ENCODE data around the gene GRAP2.

Gene GRAP2

GRCh38 chr22:39997421-39997820 lies 96.5 kb downstream of the GRAP2 start:
- no peak for DNase-seq

- peak; percentile 16 for DNase-seq
These were observed 97.2 kb downstream of the GRAP2 start for GRCh38 chr22:39997939-39998726.

- no peak for DNase-seq
These were observed 98.4 kb downstream of the GRAP2 start for GRCh38 chr22:39999144-39999757.

- DNase-seq = no peak
These were observed 99.3 kb downstream of the GRAP2 start for GRCh38 chr22:40000171-40000570.

DNA sequence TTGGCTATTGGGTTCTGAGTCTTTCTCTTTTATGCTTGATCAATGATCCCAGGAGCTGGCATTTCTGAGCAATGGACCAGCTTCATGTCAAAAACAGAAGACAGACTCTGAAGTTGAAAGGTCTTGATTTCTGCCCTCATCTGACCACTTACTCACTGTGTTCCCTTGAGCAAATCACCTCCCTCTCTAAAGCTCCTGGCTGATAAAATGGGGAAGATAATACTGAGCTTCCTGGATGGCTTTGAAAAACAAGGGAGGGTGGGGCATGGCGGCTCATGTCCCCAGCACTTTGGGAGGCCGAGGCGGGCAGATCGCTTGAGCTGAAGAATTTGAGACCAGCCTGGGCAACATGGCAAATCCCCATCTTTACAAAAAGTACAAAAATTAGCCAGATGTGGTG lies 100.2 kb downstream of the GRAP2 start:
- no peak for DNase-seq

DNA sequence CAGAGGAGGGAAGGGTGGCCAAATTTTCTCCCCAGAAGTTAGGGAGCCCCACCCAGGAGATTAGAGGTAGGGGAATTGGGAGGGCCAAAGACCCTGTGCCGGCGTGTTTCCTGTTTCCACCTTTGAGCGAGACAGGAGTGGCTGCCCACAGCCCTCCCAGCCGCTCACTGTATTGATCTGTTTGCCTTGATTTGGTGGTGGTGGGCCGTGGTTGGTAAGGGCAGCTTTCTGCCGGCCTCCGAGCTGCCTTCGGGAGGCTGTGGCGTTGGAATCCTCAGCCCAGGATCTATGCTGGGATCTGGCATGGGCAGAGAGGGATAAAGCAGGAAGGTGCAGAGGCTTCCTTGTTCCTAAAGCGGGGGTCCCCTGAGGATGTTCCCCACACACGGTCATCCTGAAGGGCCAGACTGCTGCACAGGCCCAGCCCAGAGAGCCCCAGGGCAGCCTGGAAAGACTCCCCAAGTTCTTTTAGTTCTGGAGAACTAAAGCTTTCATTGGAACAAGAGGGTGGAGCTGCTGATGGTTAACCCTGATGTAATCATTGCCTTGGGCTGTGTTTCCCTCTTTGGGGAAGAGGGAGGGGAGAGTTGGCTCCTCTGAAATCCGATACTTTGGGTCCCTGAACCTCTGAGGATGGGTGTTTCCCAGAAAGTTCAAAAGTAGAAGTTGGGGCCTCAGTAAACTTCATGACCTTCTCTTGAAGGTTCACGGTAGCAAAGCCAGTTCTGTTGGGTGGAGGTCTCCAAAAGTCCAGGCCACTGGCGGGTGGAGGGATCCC lies 101.1 kb downstream of the GRAP2 start:
- DNase-seq = no peak

DNA sequence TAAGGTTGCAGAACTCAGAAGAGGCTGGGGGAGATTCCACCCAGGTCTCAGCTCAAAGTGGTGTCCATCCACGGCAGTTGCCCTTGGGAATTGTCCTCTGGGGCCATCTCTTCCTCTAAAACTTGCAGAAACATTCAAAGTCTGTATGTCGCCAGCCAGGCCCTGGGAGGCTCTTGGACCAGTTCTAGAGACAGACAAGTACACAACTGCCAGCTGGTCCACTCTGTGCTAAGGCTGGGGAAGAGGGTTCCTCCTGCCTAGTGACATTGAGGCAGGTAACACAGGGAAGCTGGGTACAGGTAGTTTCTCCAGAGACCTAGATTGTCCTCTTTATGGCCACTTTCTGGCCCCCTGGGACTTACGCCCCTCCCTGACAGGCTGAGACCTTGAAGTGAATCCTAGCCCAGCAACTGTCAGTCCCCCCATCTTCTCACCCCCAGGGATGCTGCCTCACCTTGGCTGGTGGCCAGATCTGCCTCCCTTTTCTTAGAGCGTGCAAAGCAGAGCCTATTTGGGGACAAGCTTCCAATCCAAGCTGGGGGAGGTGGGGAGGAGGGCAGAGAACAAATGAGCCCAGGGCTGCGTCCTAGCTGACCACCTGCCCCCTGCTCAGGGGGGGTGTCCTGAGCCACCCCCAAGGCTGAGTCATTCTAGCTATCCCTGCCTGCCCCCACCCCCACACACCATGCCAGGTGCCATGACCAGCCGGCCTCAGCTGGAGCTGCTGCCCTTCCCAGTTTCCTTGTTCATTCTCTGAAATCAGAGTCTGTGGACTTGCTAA lies 102.2 kb downstream of the GRAP2 start:
- DNase-seq = no peak

DNA sequence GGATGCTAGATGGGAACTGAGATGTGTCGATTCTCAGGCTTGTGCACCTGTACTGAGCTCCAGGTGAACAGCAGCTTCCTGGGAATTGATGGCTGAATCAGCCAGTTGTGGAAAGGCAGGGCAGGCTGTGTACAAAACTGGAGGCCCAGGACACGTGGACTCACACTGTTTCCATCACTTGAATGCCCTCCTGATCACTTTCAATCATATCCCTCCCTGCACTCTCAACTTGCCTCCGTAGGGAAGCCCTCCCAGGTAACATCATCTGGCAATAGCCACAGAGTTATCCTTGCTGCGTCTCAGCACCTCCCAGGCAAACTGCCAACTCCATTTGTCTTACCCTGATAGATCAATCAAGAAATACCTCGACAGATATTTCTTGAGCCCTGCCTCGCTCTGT lies 104.0 kb downstream of the GRAP2 start:
- no peak for DNase-seq

GRCh38 chr22:40006641-40007040 lies 105.8 kb downstream of the GRAP2 start:
- no peak for DNase-seq

DNA sequence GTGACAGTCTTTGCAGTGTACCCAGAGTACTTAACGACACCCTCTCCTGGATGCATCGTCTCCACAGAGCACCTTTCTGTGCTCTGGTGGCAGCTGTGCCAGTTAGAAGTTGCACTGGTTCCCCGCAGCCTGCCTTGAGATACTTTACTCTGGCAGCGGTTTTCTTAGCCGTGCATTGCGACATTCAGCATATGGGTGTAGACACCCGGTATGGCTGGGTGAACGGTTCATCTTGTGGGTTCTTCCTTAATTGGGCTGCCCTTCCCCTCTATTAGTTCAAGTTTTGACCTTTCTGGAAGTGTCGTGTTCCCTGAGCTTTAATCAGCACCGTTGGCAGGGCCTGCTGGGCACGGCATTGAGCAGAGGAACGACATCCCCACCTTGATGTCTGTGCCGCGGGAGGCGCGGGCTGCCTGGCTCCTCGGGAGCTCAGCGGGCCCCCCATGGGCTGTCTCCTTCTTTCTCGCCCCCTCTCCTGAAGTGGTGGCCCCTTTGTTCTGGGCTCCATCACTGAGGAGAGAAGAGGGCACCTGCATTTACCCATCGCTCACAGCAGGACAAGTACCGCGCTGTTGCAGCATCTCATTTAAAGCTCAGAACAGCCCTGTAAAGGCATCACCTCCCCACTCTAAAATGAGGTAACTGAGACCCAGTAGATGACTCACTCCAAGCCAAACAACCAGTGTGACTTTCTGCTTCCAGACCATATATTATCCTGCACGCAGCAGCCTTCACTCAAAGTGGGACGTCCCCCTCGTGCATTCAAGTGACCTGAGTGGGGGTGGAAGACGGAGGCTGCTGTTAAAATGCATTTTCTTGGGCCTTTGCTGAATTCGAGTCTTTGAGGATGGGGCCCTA lies 107.2 kb downstream of the GRAP2 start:
- DNase-seq = no peak

GRCh38 chr22:40008726-40009291 lies 107.9 kb downstream of the GRAP2 start:
- DNase-seq = no peak

DNA sequence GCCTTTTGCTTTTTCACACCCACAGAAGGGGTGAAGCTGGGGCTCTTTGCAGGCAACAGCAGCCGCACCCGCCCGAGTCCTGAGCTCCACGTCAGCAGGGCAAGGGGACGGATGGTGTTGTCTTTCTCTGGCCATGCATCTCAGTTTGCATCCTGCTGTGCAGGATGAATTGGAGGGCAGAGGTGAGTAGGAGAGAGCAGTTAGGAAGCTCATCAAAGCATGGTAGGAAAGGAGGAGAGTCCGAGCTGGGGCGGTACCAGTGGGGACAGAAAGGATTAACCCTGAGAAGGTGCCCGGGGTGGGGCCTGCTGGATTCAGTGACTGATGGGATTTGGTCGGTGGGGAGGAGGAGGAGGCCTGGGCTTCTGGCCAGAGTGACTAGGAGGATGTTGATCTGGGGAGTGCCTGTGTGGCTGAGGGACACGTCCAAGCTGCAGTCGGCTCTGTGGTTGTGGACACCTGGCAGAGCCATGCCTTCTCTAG lies 108.4 kb downstream of the GRAP2 start:
- DNase-seq = peak; percentile 35

- DNase-seq = no peak
These were observed 109.2 kb downstream of the GRAP2 start for GRCh38 chr22:40009951-40010671.

DNA sequence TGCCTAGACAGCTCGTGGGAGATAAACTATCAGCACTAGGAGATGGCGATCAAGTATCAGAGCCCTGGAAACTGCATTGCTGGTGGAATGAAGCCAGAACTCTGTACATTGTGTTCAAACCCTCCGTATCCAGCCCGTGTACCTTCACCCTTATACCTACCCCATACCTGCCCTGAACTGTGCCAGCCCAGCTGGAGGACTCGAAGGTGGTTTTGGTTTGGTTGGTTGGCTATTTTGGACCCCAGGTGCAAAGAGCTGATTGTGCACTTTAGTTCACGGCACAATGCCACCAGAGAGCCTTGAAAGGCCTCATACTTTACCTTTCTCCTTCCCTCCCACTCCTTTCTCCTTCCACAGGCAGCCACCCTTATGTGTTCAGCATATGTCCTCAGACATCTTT lies 109.9 kb downstream of the GRAP2 start:
- no peak for DNase-seq

- no peak for DNase-seq
These were observed 113.9 kb downstream of the GRAP2 start for GRCh38 chr22:40014667-40015248.

DNA sequence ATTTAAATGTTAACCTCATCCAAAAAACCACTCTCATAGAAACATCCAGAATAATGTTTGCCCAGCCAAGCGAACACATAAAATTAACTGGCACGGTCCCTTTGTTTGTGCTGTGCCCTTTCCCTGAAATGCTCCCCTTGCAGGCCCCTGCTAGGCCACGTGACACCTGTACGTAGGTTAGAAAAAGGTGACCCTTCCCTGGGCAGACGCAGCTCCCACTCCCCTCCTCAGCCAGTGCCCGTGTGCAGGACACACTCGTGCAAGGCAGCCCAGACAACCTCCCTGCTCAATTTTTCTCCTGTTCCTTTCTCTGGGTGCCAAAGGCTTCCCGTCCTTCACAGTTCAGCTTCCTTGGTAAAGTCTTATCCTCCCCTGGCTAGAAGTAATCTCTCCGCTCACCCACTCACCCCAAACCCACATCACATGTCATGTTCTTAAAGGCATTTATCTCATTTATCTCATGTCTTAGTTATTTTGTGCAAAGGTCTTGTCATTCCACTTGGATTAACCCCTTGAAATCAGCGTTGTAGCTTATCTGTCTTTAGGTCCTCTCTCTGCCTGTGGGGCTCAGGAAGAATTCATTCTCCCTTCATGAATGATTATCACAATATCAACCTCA lies 114.6 kb downstream of the GRAP2 start:
- no peak for DNase-seq

DNA sequence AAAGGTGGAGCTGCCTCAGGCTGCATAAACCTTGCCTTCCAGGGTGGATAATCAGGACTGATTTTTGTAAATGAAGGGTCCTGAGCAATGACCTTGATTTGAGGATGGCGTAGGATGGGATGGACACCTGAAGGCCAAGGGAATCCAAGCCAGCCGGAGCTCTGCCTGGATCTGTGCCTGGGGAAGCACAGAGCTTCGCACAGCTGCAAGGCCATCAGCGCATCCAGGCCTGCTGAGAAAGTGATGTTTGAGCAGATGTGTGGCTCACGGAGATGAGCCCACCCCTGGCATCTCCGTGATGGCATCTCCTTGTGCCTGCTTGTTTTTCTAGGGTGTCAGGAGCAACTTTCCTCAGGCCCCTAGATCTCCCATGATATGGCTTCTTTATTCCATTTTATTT lies 117.2 kb downstream of the GRAP2 start:
- no peak for DNase-seq

GRCh38 chr22:40019100-40019499 lies 118.2 kb downstream of the GRAP2 start:
- no peak for DNase-seq

- no peak for DNase-seq
These were observed 120.1 kb downstream of the GRAP2 start for GRCh38 chr22:40020956-40021355.

GRCh38 chr22:40021401-40022000 lies 120.6 kb downstream of the GRAP2 start:
- DNase-seq = no peak

Data from NCI-H774 (cell line).